ENCODE results near the gene CRPPA. TPM values are rescaled to one million over a fixed set of nuclear protein-coding genes. Genes with fewer than 3 reads are reported as not detected.
"Not testable (repeated sequence)": the region's sequence is repeated elsewhere in the genome, so short reads cannot be mapped to it uniquely, and the experiment has no call there.

CRPPA gene
- total RNA-seq, 2 experiments from 2014 or later, result not detected

DNA sequence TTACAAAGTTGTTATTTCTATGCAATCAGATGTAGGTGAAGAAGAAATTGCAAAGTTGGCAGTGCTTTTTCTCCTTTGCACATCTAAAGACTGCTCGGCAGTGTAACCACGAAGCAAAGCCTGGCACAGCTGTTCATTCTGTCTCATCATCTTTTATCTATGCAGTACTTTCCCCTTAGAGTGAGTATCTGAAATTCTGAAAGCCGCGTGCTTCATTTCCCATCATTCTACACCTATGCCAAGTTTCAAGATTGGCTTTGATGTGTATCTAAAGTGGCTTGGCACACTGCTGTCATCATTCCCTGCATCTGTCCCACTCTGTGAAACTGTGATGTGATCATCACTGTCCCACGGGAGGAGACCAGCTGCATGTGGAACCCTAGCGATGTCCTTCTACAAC is 29.0 kb upstream of the CRPPA start:
- Histone ChIP-seq H2AFZ (ENCODE audit: low read length) (no peak overlapping the region), H3K9me3 (ENCODE audit: low read length) (no peaks in the 10 kb centered on the region), H3K4me3 (ENCODE audit: low read depth, low read length, poor library complexity, severe bottlenecking) (no peak overlapping the region), H3K4me1 (ENCODE audit: insufficient read depth, low read length, poor library complexity, severe bottlenecking) (no peaks in the 10 kb centered on the region), H3K36me3 (ENCODE audit: insufficient read depth, low read length) (no peaks in the 10 kb centered on the region), H3K79me2 (ENCODE audit: insufficient read depth, low read depth, low read length) (no peaks in the 10 kb centered on the region), H3K9me2 (ENCODE audit: insufficient read depth, low read length) (no peaks in the 10 kb centered on the region), H4K20me1 (ENCODE audit: insufficient read depth, low read length) (no peaks in the 10 kb centered on the region), H3K27ac (ENCODE audit: low read depth, low read length, poor library complexity, severe bottlenecking) (no peak overlapping the region), H3K4me2 (ENCODE audit: low read length) (no peak overlapping the region)
- no peak for TF ChIP-seq CTCF (conservative IDR thresholded peaks at IDR 0.05; ENCODE audit: low read length)
- no peak for TF ChIP-seq EZH2phosphoT487 (IDR thresholded peaks at IDR 0.05; ENCODE audit: borderline replicate concordance, low read depth, low read length)
- DNase-seq (ENCODE audit: low spot score), result no peak
- no TSS peak for BruUV-seq (replicated peaks)
- intact Hi-C loops (cut with micrococcal nuclease; ENCODE audit: unreplicated experiment), result no loop called here
- POLR2A ChIA-PET, result interaction anchor here (0.6 kb wide), 1 partner anchor 583 kb away, joined by 3 read pairs; no protein-coding TSS in a partner anchor
- CTCF ChIA-PET (ENCODE audit: unreplicated experiment), result interaction anchor here (1.0 kb wide), 1 partner anchor 114 kb away, joined by 3 read pairs; no protein-coding TSS in a partner anchor

DNA sequence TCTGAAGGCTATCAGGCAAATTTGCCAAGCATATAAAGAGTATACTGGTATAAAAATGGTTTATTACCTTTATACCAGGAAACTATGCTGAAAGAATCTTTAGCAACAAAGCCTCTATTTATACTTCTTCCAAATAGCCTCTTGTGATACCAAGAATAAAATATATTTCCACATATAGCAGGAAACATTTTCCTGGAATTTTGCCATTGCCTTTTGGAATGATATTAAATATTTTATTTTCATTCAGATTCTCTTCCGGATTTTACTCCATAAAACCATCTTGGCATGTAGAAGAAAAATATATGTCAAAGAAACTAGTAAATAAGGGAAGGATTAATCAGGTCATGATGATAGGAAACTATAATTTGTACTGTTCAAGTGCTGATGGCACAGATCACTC is 26.5 kb upstream of the CRPPA start:
- TF ChIP-seq CTCF (conservative IDR thresholded peaks at IDR 0.05; ENCODE audit: low read length) (no peak), EZH2phosphoT487 (IDR thresholded peaks at IDR 0.05; ENCODE audit: borderline replicate concordance, low read depth, low read length) (no peak)
- Histone ChIP-seq H2AFZ (ENCODE audit: low read length) (no peak overlapping the region), H3K4me3 (ENCODE audit: low read depth, low read length, poor library complexity, severe bottlenecking) (no peak overlapping the region), H3K36me3 (ENCODE audit: insufficient read depth, low read length) (no peaks in the 10 kb centered on the region), H3K9me2 (ENCODE audit: insufficient read depth, low read length) (no peaks in the 10 kb centered on the region), H3K9me3 (ENCODE audit: low read length) (no peaks in the 10 kb centered on the region), H3K27ac (ENCODE audit: low read depth, low read length, poor library complexity, severe bottlenecking) (no peak overlapping the region), H3K4me1 (ENCODE audit: insufficient read depth, low read length, poor library complexity, severe bottlenecking) (no peaks in the 10 kb centered on the region), H3K4me2 (ENCODE audit: low read length) (no peak overlapping the region), H4K20me1 (ENCODE audit: insufficient read depth, low read length) (no peaks in the 10 kb centered on the region), H3K79me2 (ENCODE audit: insufficient read depth, low read depth, low read length) (no peaks in the 10 kb centered on the region)
- BruUV-seq (replicated peaks), result no TSS peak
- CTCF ChIA-PET (ENCODE audit: unreplicated experiment), result no interaction called here
- intact Hi-C loops (cut with micrococcal nuclease; ENCODE audit: unreplicated experiment), result no loop called here
- POLR2A ChIA-PET, result interaction anchor here (0.7 kb wide), 1 partner anchor 8 kb away, joined by 3 read pairs; no protein-coding TSS in a partner anchor
- DNase-seq (ENCODE audit: low spot score), result no peak

DNA sequence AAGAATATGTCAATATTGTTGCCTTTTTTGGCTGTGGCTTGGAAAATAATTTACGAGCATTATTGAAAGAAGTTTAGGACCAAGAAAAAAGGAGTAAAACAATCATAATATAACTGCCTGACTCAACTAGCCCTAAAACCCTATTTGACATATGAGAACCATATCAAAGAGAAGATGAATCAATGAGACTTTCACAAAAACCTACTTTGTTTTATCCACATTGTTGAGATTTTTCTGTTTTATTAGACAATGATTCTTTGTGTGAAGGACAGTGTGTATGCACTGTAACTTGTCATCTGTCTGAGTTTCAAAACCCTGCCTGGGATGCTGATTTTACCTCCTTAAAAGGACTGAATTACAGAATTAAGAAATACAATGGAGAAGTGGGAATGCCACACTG is 25.2 kb upstream of the CRPPA start:
- CTCF ChIA-PET (ENCODE audit: unreplicated experiment), result no interaction called here
- Histone ChIP-seq H2AFZ (ENCODE audit: low read length) (no peak overlapping the region), H3K4me3 (ENCODE audit: low read depth, low read length, poor library complexity, severe bottlenecking) (no peak overlapping the region), H3K9me3 (ENCODE audit: low read length) (no peaks in the 10 kb centered on the region), H3K27ac (ENCODE audit: low read depth, low read length, poor library complexity, severe bottlenecking) (no peak overlapping the region), H3K36me3 (ENCODE audit: insufficient read depth, low read length) (no peaks in the 10 kb centered on the region), H3K9me2 (ENCODE audit: insufficient read depth, low read length) (no peaks in the 10 kb centered on the region), H3K4me2 (ENCODE audit: low read length) (no peak overlapping the region), H4K20me1 (ENCODE audit: insufficient read depth, low read length) (no peaks in the 10 kb centered on the region), H3K4me1 (ENCODE audit: insufficient read depth, low read length, poor library complexity, severe bottlenecking) (no peaks in the 10 kb centered on the region), H3K79me2 (ENCODE audit: insufficient read depth, low read depth, low read length) (no peaks in the 10 kb centered on the region)
- intact Hi-C loops (cut with micrococcal nuclease; ENCODE audit: unreplicated experiment), result no loop called here
- no TSS peak for BruUV-seq (replicated peaks)
- POLR2A ChIA-PET, result no interaction called here
- TF ChIP-seq EZH2phosphoT487 (IDR thresholded peaks at IDR 0.05; ENCODE audit: borderline replicate concordance, low read depth, low read length) (no peak), CTCF (conservative IDR thresholded peaks at IDR 0.05; ENCODE audit: low read length) (no peak)
- no peak for DNase-seq (ENCODE audit: low spot score)

DNA sequence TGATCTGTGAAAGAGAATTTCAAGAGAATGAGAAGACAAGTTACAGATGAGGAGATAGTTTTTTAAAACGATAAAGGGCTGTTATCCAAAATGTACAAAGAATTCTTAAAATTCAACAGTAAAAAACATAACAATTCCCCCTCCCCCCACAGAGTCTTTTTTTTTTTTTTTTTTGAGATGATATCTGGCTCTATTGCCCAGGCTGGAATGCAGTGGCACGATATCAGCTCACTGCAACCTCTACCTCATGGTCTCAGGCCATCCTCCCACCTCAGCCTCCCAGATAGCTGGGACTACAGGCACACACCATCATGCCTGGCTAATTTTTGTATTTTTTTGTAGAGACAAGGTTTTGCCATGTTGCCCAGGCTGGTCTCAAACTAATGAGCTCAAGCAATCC is 22.5 kb upstream of the CRPPA start:
- BruUV-seq (replicated peaks), result not testable (repeated sequence)

More for the DNA sequence above, 22.5 kb upstream of the CRPPA start:
- H4K20me1 ChIP-seq (ENCODE audit: insufficient read depth, low read length); H3K4me1 ChIP-seq (ENCODE audit: insufficient read depth, low read length, poor library complexity, severe bottlenecking); H3K4me3 ChIP-seq (ENCODE audit: low read depth, low read length, poor library complexity, severe bottlenecking); H3K79me2 ChIP-seq (ENCODE audit: insufficient read depth, low read depth, low read length); intact Hi-C loops (cut with micrococcal nuclease; ENCODE audit: unreplicated experiment); H2AFZ ChIP-seq (ENCODE audit: low read length); DNase-seq (ENCODE audit: low spot score); H3K36me3 ChIP-seq (ENCODE audit: insufficient read depth, low read length); H3K27ac ChIP-seq (ENCODE audit: low read depth, low read length, poor library complexity, severe bottlenecking); H3K9me2 ChIP-seq (ENCODE audit: insufficient read depth, low read length); H3K9me3 ChIP-seq (ENCODE audit: low read length); H3K4me2 ChIP-seq (ENCODE audit: low read length); CTCF ChIA-PET (ENCODE audit: unreplicated experiment): not testable (repeated sequence)
- POLR2A ChIA-PET, result interaction anchor here (1.0 kb wide), 1 partner anchor 14 kb away, joined by 3 read pairs; no protein-coding TSS in a partner anchor
